ENCODE results near the gene HDGF.

- TF ChIP-seq, protein P1, sequence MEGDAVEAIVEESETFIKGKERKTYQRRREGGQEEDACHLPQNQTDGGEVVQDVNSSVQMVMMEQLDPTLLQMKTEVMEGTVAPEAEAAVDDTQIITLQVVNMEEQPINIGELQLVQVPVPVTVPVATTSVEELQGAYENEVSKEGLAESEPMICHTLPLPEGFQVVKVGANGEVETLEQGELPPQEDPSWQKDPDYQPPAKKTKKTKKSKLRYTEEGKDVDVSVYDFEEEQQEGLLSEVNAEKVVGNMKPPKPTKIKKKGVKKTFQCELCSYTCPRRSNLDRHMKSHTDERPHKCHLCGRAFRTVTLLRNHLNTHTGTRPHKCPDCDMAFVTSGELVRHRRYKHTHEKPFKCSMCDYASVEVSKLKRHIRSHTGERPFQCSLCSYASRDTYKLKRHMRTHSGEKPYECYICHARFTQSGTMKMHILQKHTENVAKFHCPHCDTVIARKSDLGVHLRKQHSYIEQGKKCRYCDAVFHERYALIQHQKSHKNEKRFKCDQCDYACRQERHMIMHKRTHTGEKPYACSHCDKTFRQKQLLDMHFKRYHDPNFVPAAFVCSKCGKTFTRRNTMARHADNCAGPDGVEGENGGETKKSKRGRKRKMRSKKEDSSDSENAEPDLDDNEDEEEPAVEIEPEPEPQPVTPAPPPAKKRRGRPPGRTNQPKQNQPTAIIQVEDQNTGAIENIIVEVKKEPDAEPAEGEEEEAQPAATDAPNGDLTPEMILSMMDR (conservative IDR thresholded peaks at IDR 0.05), result no peak
- no peak for TF ChIP-seq EZH2 (IDR thresholded peaks at IDR 0.05; ENCODE audit: low read depth)
These were observed 14.2 kb upstream of the HDGF start for GRCh38 chr1:156765666-156766065.

All from PC-9 (cell line).